Breast epithelium (tissue), 3 donors: ENCODE data around the gene SPOP.

Source experiments
- POLR2A ChIP-seq: fragments of 450-650 bp; IDR thresholded peaks from one replicate; pipeline ENCODE4 v1.6.1; 2016; ENCODE audit warnings: antibody characterized with exemption, mild to moderate bottlenecking, moderate library complexity
- TF ChIP-seq, protein P1 (sequence below), 3 donors: fragments of 450-650 bp; IDR thresholded peaks; one replicate each; pipeline ENCODE4 v1.5.1; 2016 to 2017; ENCODE audit warnings: antibody characterized with exemption in 3 of 3, mild to moderate bottlenecking in 3 of 3, moderate library complexity in 3 of 3

DNA sequence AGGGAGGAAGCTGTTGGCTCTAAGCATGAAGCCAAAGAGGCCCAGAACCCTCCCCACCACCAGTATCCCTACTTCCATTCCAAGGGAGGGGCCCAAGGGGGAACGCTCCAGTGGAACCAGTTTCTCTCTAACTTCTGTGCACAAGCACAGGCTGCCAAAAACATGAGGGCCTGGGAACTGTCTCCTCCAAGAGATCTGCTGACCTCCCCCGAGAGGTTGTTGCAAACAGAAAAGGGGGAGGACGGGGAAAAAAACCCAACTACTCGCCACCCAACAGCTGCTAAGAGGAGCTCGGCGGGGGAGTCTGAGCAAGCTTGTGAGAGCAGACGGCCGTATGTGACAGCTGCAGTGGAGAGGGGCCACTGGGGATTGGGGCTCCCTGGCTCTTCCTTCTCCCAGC, 45.5 kb upstream of the SPOP start:
- no peak for TF ChIP-seq POLR2A
- TF ChIP-seq, protein P1, sequence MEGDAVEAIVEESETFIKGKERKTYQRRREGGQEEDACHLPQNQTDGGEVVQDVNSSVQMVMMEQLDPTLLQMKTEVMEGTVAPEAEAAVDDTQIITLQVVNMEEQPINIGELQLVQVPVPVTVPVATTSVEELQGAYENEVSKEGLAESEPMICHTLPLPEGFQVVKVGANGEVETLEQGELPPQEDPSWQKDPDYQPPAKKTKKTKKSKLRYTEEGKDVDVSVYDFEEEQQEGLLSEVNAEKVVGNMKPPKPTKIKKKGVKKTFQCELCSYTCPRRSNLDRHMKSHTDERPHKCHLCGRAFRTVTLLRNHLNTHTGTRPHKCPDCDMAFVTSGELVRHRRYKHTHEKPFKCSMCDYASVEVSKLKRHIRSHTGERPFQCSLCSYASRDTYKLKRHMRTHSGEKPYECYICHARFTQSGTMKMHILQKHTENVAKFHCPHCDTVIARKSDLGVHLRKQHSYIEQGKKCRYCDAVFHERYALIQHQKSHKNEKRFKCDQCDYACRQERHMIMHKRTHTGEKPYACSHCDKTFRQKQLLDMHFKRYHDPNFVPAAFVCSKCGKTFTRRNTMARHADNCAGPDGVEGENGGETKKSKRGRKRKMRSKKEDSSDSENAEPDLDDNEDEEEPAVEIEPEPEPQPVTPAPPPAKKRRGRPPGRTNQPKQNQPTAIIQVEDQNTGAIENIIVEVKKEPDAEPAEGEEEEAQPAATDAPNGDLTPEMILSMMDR (IDR thresholded peaks at IDR 0.05), result no peak
